H9 (cell line): ENCODE data around the gene IL25. TPM values are rescaled to one million over a fixed set of nuclear protein-coding genes. Genes with fewer than 3 reads are reported as not detected.

Source experiments
- DNase-seq: peaks from one replicate; pipeline ENCODE4 v3.0.0-alpha.2; 2017
- H2AFZ ChIP-seq: one replicate; pipeline ENCODE4 v1.6.1; 2013; ENCODE audit warnings: mild to moderate bottlenecking, low read length, control low read depth, moderate library complexity
- H2AK5ac ChIP-seq: 2 replicates; pipeline ENCODE4 v1.6.1; 2013; ENCODE audit warnings: low read length, control low read depth, mixed read lengths; ENCODE audit not compliant: insufficient read length
- H2BK120ac ChIP-seq: one replicate; pipeline ENCODE4 v1.6.1; 2013; ENCODE audit warnings: low read depth, mild to moderate bottlenecking, low read length, control low read depth, inconsistent platforms; ENCODE audit not compliant: poor library complexity, severe bottlenecking
- H2BK12ac ChIP-seq: 2 replicates; pipeline ENCODE4 v1.6.1; 2013; ENCODE audit warnings: low read length, control low read depth, mixed read lengths, low read depth; ENCODE audit not compliant: insufficient read length
- H2BK15ac ChIP-seq: 2 replicates; pipeline ENCODE4 v1.6.1; 2013; ENCODE audit warnings: low read depth, low read length, control low read depth
- H2BK20ac ChIP-seq: one replicate; pipeline ENCODE4 v1.6.1; 2013; ENCODE audit warnings: low read depth, mild to moderate bottlenecking, low read length, control low read depth, inconsistent platforms; ENCODE audit not compliant: poor library complexity, severe bottlenecking
- H2BK5ac ChIP-seq: 2 replicates; pipeline ENCODE4 v1.6.1; 2013; ENCODE audit warnings: low read length, control low read depth, mixed read lengths; ENCODE audit not compliant: insufficient read length
- H3K14ac ChIP-seq: 2 replicates; pipeline ENCODE4 v1.6.1; 2013; ENCODE audit warnings: low read length, control low read depth; ENCODE audit not compliant: insufficient read depth
- H3K18ac ChIP-seq: 2 replicates; pipeline ENCODE4 v1.6.1; 2013; ENCODE audit warnings: low read depth, mild to moderate bottlenecking, mixed read lengths, low read length, control low read depth; ENCODE audit not compliant: insufficient read length
- H3K23ac ChIP-seq: 2 replicates; pipeline ENCODE4 v1.6.1; 2013; ENCODE audit warnings: low read length, control low read depth, mixed read lengths, low read depth; ENCODE audit not compliant: insufficient read length
- H3K23me2 ChIP-seq: 2 replicates; pipeline ENCODE4 v1.6.1; 2013; ENCODE audit warnings: low read depth, mild to moderate bottlenecking, mixed read lengths, low read length, control low read depth; ENCODE audit not compliant: insufficient read length, poor library complexity, severe bottlenecking
- H3K27ac ChIP-seq: 2 replicates; pipeline ENCODE4 v1.5.1; 2013; ENCODE audit warnings: low read length, control low read depth, mixed read lengths, low read depth; ENCODE audit not compliant: insufficient read length
- H3K27me3 ChIP-seq: 2 replicates; pipeline ENCODE4 v1.6.1; 2013; ENCODE audit warnings: low read length, control low read depth, inconsistent platforms; ENCODE audit not compliant: insufficient read depth
- H3K4ac ChIP-seq: 2 replicates; pipeline ENCODE4 v1.6.1; 2013; ENCODE audit warnings: low read depth, mild to moderate bottlenecking, control low read depth, inconsistent platforms, low read length, moderate library complexity
- H3K4me1 ChIP-seq: 2 replicates; pipeline ENCODE4 v1.6.1; 2013; ENCODE audit warnings: low read length, control low read depth, inconsistent platforms; ENCODE audit not compliant: insufficient read depth
- H3K4me2 ChIP-seq: 2 replicates; pipeline ENCODE4 v1.6.1; 2013; ENCODE audit warnings: low read length, control low read depth, mixed read lengths; ENCODE audit not compliant: insufficient read length, insufficient read depth
- H3K56ac ChIP-seq: 2 replicates; pipeline ENCODE4 v1.6.1; 2013; ENCODE audit warnings: low read depth, mild to moderate bottlenecking, mixed read lengths, low read length, control low read depth; ENCODE audit not compliant: insufficient read length
- H3K79me1 ChIP-seq: 2 replicates; pipeline ENCODE4 v1.6.1; 2013; ENCODE audit warnings: low read depth, mild to moderate bottlenecking, moderate library complexity, low read length, control low read depth, inconsistent platforms; ENCODE audit not compliant: insufficient read depth, poor library complexity, severe bottlenecking
- H3K79me2 ChIP-seq: 2 replicates; pipeline ENCODE4 v1.6.1; 2013; ENCODE audit warnings: low read length, control low read depth, inconsistent platforms; ENCODE audit not compliant: insufficient read depth
- H3K9ac ChIP-seq: 2 replicates; pipeline ENCODE4 v1.6.1; 2013; ENCODE audit warnings: low read length, control low read depth, mixed read lengths; ENCODE audit not compliant: insufficient read length; ENCODE audit errors: extremely low read depth
- H3K9me3 ChIP-seq: one replicate; pipeline ENCODE4 v1.6.1; 2013; ENCODE audit warnings: low read depth, low read length, inconsistent platforms; ENCODE audit not compliant: control insufficient read depth
- H3T11ph ChIP-seq: one replicate; pipeline ENCODE4 v1.6.1; 2013; ENCODE audit warnings: mild to moderate bottlenecking, low read length, control low read depth, inconsistent platforms
- H4K20me1 ChIP-seq: one replicate; pipeline ENCODE4 v1.6.1; 2013; ENCODE audit not compliant: control insufficient read depth, insufficient read length, insufficient read depth
- H4K5ac ChIP-seq: 2 replicates; pipeline ENCODE4 v1.6.1; 2013; ENCODE audit warnings: low read depth, mild to moderate bottlenecking, mixed read lengths, low read length, control low read depth; ENCODE audit not compliant: insufficient read length
- H4K8ac ChIP-seq: replicated peaks from 2 replicates; pipeline ENCODE4 v1.6.1; 2013; ENCODE audit warnings: low read length, control low read depth, mixed read lengths, low read depth; ENCODE audit not compliant: insufficient read length
- H4K91ac ChIP-seq: 2 replicates; pipeline ENCODE4 v1.6.1; 2013; ENCODE audit warnings: low read depth, mild to moderate bottlenecking, moderate library complexity, mixed read lengths, low read length, control low read depth; ENCODE audit not compliant: insufficient read length
- H3K27ac Mint-ChIP-seq, 3 experiments: 2 replicates in 2 of 3; 3 replicates in 1 of 3; pipeline ENCODE4 v1.8.0; 2020 to 2021; ENCODE audit warnings: mixed read lengths in 3 of 3, mild to moderate bottlenecking in 1 of 3, moderate library complexity in 1 of 3
- H3K27me3 Mint-ChIP-seq: 2 replicates; pipeline ENCODE4 v1.8.0; 2021; ENCODE audit warnings: low read depth, mild to moderate bottlenecking, moderate library complexity, mixed read lengths
- H3K36me3 Mint-ChIP-seq, 3 experiments: 2 replicates in 2 of 3; 3 replicates in 1 of 3; pipeline ENCODE4 v1.8.0; 2020 to 2021; ENCODE audit warnings: low read depth in 3 of 3, mixed read lengths in 3 of 3; ENCODE audit not compliant: insufficient read depth in 1 of 3
- H3K4me1 Mint-ChIP-seq, 2 experiments: 2 replicates each; pipeline ENCODE4 v1.8.0; 2020; ENCODE audit warnings: mixed read lengths in 2 of 2
- H3K4me3 Mint-ChIP-seq, 2 experiments: 2 replicates in 1 of 2; 3 replicates in 1 of 2; pipeline ENCODE4 v1.8.0; 2020 to 2021; ENCODE audit warnings: mild to moderate bottlenecking in 2 of 2, mixed read lengths in 2 of 2, moderate library complexity in 1 of 2
- H3K9me3 Mint-ChIP-seq, 2 experiments: 2 replicates in 1 of 2; 3 replicates in 1 of 2; pipeline ENCODE4 v1.8.0; 2020; ENCODE audit warnings: mild to moderate bottlenecking in 2 of 2, mixed read lengths in 2 of 2, moderate library complexity in 1 of 2
- CTCF ChIP-seq: fragments of 200-600 bp; sonication (generic); conservative IDR thresholded peaks from 3 replicates; pipeline ENCODE4 v1.8.0; 2021; ENCODE audit warnings: antibody characterized with exemption, mild to moderate bottlenecking
- WGBS: extraction: QIAGEN DNeasy Blood & Tissue Kit; methylation state at CpG from one replicate; pipeline ENCODE4 v1.1.7; 2013; ENCODE audit warnings: missing lambda C conversion rate, low lambda C conversion rate, mixed read lengths; ENCODE audit not compliant: insufficient read length; ENCODE audit errors: extremely low coverage; 5-methylcytosine and 5-hydroxymethylcytosine counted together
- total RNA-seq: library from RNA; stranded (reverse); gene quantifications from 2 replicates; pipeline ENCODE4 v1.2.1, GENCODE V29; 2021

The IL25 gene
- total RNA-seq, 1 experiment from 2014 or later = not detected

GRCh38 chr14:23381871-23382270 is 9.3 kb downstream of the IL25 start:
- no peak overlapping the region for H2BK5ac ChIP-seq
- H4K20me1 ChIP-seq = no peaks in the 10 kb centered on the region
- no peak overlapping the region for H3K27ac ChIP-seq
- H3K23me2 ChIP-seq = no peaks in the 10 kb centered on the region
- H2BK120ac ChIP-seq = no peak overlapping the region
- H2BK20ac ChIP-seq = no peak overlapping the region
- H2BK15ac ChIP-seq = no peak overlapping the region
- no peak overlapping the region for H4K8ac ChIP-seq
- H3K18ac ChIP-seq = no peak overlapping the region
- H3K27me3 ChIP-seq = no peaks in the 10 kb centered on the region; the same call in 1 of the 2 replicates
- TF ChIP-seq CTCF = no peak
- no peak overlapping the region for H4K91ac ChIP-seq
- H4K5ac ChIP-seq = no peak overlapping the region
- no peak overlapping the region for H3K9ac ChIP-seq
- H3T11ph ChIP-seq = no peak overlapping the region
- H3K4me3 Mint-ChIP-seq = no peak overlapping the region
- H2AFZ ChIP-seq = no peak overlapping the region
- DNase-seq = no peak
- H3K56ac ChIP-seq = no peak overlapping the region
- no peak overlapping the region for H3K23ac ChIP-seq
- H3K27ac Mint-ChIP-seq = no peak overlapping the region
- H3K79me2 ChIP-seq = no peaks in the 10 kb centered on the region
- no peaks in the 10 kb centered on the region for H3K9me3 ChIP-seq
- no peaks in the 10 kb centered on the region for H3K9me3 Mint-ChIP-seq
- no peak overlapping the region for H3K4ac ChIP-seq
- no peak overlapping the region for H2BK12ac ChIP-seq
- H3K4me2 ChIP-seq = no peak overlapping the region
- no peak overlapping the region for H3K14ac ChIP-seq
- H2AK5ac ChIP-seq = no peak overlapping the region
- H3K4me1 Mint-ChIP-seq = peaks cover 5 to 12% of the 10 kb centered on the region in 2 experiments
- H3K79me1 ChIP-seq = no peaks in the 10 kb centered on the region
- no peaks in the 10 kb centered on the region; a peak in 1 of 7 replicates for H3K36me3 Mint-ChIP-seq
- H3K4me1 ChIP-seq = no peaks in the 10 kb centered on the region
- peaks cover 61% of the 10 kb centered on the region for H3K27me3 Mint-ChIP-seq
- no CpG with 5 or more reads among the region's 3 CpGs for WGBS
